B cell (primary cell): ENCODE results near the gene TAF1B. TPM values are rescaled to one million over a fixed set of nuclear protein-coding genes. Genes with fewer than 3 reads are reported as not detected.

Experiments
- ATAC-seq: fragments of 200-7000 bp; cut with Tn5 transposase; one replicate; pipeline ENCODE4 v1.10.0; 2021; ENCODE audit warnings: low read depth, mild to moderate bottlenecking, moderate number of reproducible peaks, moderate library complexity
- CTCF ChIA-PET: fragments of 350-600 bp; sonication (Branson Sonifier 250); formaldehyde crosslinking; loops from one replicate; lab custom pipeline; 2021; ENCODE audit warnings: antibody characterized with exemption, inconsistent platforms; lab: Charles Lee
- POLR2A ChIA-PET: fragments of 350-600 bp; sonication (Branson Sonifier 250); formaldehyde crosslinking; loops from one replicate; lab custom pipeline; 2021; ENCODE audit warnings: antibody characterized with exemption; lab: Charles Lee
- DNase-seq: peaks from one replicate; pipeline ENCODE4 v3.0.0; 2013
- H2AFZ ChIP-seq: 2 replicates; pipeline ENCODE4 v1.6.1; 2012; ENCODE audit warnings: mild to moderate bottlenecking, low read depth, low read length; ENCODE audit not compliant: insufficient read depth, poor library complexity, severe bottlenecking
- H3K27ac ChIP-seq, 2 donors: 1 replicate in 1 of 2; 2 replicates in 1 of 2; pipeline ENCODE4 v1.5.1; 2012 to 2013; ENCODE audit warnings: low read length in 2 of 2, mild to moderate bottlenecking in 2 of 2, moderate library complexity in 1 of 2
- H3K27me3 ChIP-seq, 4 experiments: fragments of 200-600 bp in 1 of 4; sonication (generic) in 1 of 4; replicated peaks in 1 of 4; 1 replicate in 2 of 4; 2 replicates in 2 of 4; pipeline versions ENCODE4 v1.6.1 to v1.7.0; 2013 to 2016; ENCODE audit warnings: low read length in 3 of 4, mild to moderate bottlenecking in 2 of 4, mixed read lengths in 1 of 4, moderate library complexity in 1 of 4; ENCODE audit not compliant: insufficient read depth in 4 of 4, control insufficient read depth in 3 of 4; ENCODE audit errors: control extremely low read depth in 1 of 4
- H3K36me3 ChIP-seq, 2 experiments: replicated peaks in 1 of 2; 1 replicate in 1 of 2; 2 replicates in 1 of 2; pipeline versions ENCODE4 v1.6.1 to v1.7.1; 2013; ENCODE audit warnings: low read length in 1 of 2; ENCODE audit not compliant: insufficient read depth in 2 of 2, control insufficient read depth in 1 of 2; ENCODE audit errors: control extremely low read depth in 1 of 2, extremely low read depth in 1 of 2
- H3K4me1 ChIP-seq, 2 donors: fragments of 200-600 bp in 1 of 2; sonication (generic) in 1 of 2; 1 replicate in 1 of 2; 2 replicates in 1 of 2; pipeline versions ENCODE4 v1.5.1 to v1.6.1; 2013 to 2017; ENCODE audit warnings: low read length in 2 of 2; ENCODE audit not compliant: control insufficient read depth in 2 of 2, insufficient read depth in 2 of 2
- H3K4me2 ChIP-seq: replicated peaks from 2 replicates; pipeline ENCODE3; 2012; ENCODE audit warnings: mild to moderate bottlenecking, low read depth, low read length; ENCODE audit not compliant: poor library complexity, severe bottlenecking
- H3K4me3 ChIP-seq, 5 experiments: fragments of 200-600 bp in 1 of 5; sonication (generic) in 1 of 5; 1 replicate in 3 of 5; 2 replicates in 2 of 5; pipeline versions ENCODE4 v1.5.1 to v1.7.0; 2011 to 2016; ENCODE audit warnings: low read length in 4 of 5, mild to moderate bottlenecking in 4 of 5, low read depth in 2 of 5, control low read depth in 1 of 5, moderate library complexity in 1 of 5; ENCODE audit not compliant: insufficient read depth in 1 of 5; ENCODE audit errors: control extremely low read depth in 1 of 5, extremely low read depth in 1 of 5
- H3K79me2 ChIP-seq: fragments of 200-600 bp; sonication (generic); one replicate; pipeline ENCODE4 v1.6.0; 2016; ENCODE audit warnings: low read length; ENCODE audit not compliant: control insufficient read depth, insufficient read depth
- H3K9ac ChIP-seq: fragments of 200-600 bp; sonication (generic); 2 replicates; pipeline ENCODE4 v1.6.1; 2017; ENCODE audit warnings: mild to moderate bottlenecking, low read length, moderate library complexity
- H3K9me3 ChIP-seq, 3 donors: one replicate each; pipeline versions ENCODE4 v1.6.1 to v1.7.1; 2013; ENCODE audit warnings: low read length in 2 of 3; ENCODE audit not compliant: control insufficient read depth in 2 of 3, insufficient read depth in 1 of 3; ENCODE audit errors: control extremely low read depth in 1 of 3
- H4K20me1 ChIP-seq: 2 replicates; pipeline ENCODE4 v1.6.0; 2012; ENCODE audit warnings: mild to moderate bottlenecking, low read length; ENCODE audit not compliant: insufficient read depth, control insufficient read depth, poor library complexity, severe bottlenecking
- H3K27ac Mint-ChIP-seq: one replicate; pipeline ENCODE4 v1.8.0; 2021; ENCODE audit warnings: mixed read lengths
- H3K27me3 Mint-ChIP-seq: one replicate; pipeline ENCODE4 v1.8.0; 2021; ENCODE audit warnings: mixed read lengths
- H3K4me1 Mint-ChIP-seq: one replicate; pipeline ENCODE4 v1.8.0; 2021; ENCODE audit warnings: mixed read lengths
- H3K4me3 Mint-ChIP-seq: one replicate; pipeline ENCODE4 v1.8.0; 2021; ENCODE audit warnings: mixed read lengths
- H3K9me3 Mint-ChIP-seq: one replicate; pipeline ENCODE4 v1.8.0; 2022; ENCODE audit warnings: mixed read lengths; ENCODE audit not compliant: insufficient read depth
- CTCF ChIP-seq: fragments of 200-600 bp; IDR thresholded peaks from one replicate; pipeline ENCODE4 v1.8.0; 2022; ENCODE audit warnings: antibody characterized with exemption, mild to moderate bottlenecking
- EZH2 ChIP-seq: IDR thresholded peaks from 2 replicates; pipeline ENCODE4 v1.6.1; 2012; ENCODE audit warnings: borderline replicate concordance, low read depth, mild to moderate bottlenecking, moderate library complexity, low read length; ENCODE audit not compliant: insufficient read depth, poor library complexity, severe bottlenecking
- WGBS: methylation state at CpG from one replicate; pipeline ENCODE4 v1.1.5; 2013; ENCODE audit warnings: missing lambda C conversion rate; ENCODE audit not compliant: insufficient coverage; 5-methylcytosine and 5-hydroxymethylcytosine counted together
- intact Hi-C: fragments of 100-400 bp; cut with micrococcal nuclease; formaldehyde crosslinking; loops from one replicate; pipeline ENCODE4 v1.10.0; 2022
- polyA plus RNA-seq: library from polyadenylated mRNA; depleted of rRNA; stranded (reverse); fragments of >200 nt; gene quantifications from 2 replicates; pipeline ENCODE4 v1.2.3, GENCODE V29; 2012
- total RNA-seq, 2 donors: library from RNA; stranded (reverse); fragments of 120-200 nt in 1 of 2; gene quantifications; 1 replicate in 1 of 2; 2 replicates in 1 of 2; pipeline versions ENCODE4 v1.2.3 to v1.2.4, GENCODE V29; 2013 to 2022

Gene TAF1B
- total and polyA plus RNA-seq, 2 donors (not counting 1 experiment from before 2014, with no cell fraction given) = 4.5 to 25.5 TPM

- Mint-ChIP-seq H3K4me3 (no peak overlapping the region), H3K27me3 (no peaks in the 10 kb centered on the region), H3K27ac (no peak overlapping the region), H3K4me1 (no peaks in the 10 kb centered on the region), H3K9me3 (no peaks in the 10 kb centered on the region)
- no peak overlapping the region for H2AFZ ChIP-seq
- H3K27me3 ChIP-seq = no peaks in the 10 kb centered on the region
- no peak overlapping the region for H3K27ac ChIP-seq
- no peak overlapping the region for H3K4me2 ChIP-seq
- TF ChIP-seq CTCF (no peak), EZH2 (no peak)
- H3K4me1 ChIP-seq = no peaks in the 10 kb centered on the region
- ATAC-seq = no peak
- intact Hi-C loops = no loop called here
- POLR2A ChIA-PET = no interaction called here
- CTCF ChIA-PET = interaction anchor here (1.0 kb wide), 1 partner anchor 76 kb away, joined by 4 read pairs; no protein-coding TSS in a partner anchor
- DNase-seq = no peak
- peaks cover 5 to 11% of the 10 kb centered on the region in 2 experiments for H3K36me3 ChIP-seq
- H3K79me2 ChIP-seq = no peaks in the 10 kb centered on the region
- H3K9ac ChIP-seq = no peak overlapping the region
- no peaks in the 10 kb centered on the region for H4K20me1 ChIP-seq
- no CpG with 5 or more reads among the region's 1 CpG for WGBS
- H3K4me3 ChIP-seq = no peak overlapping the region
- no peaks in the 10 kb centered on the region for H3K9me3 ChIP-seq
Observed at GRCh38 chr2:9908639-9909038, 65.4 kb downstream of the TAF1B start.

- ATAC-seq (no peak), DNase-seq (no peak)
- Mint-ChIP-seq H3K4me3 (no peak overlapping the region), H3K27me3 (no peaks in the 10 kb centered on the region), H3K27ac (no peak overlapping the region), H3K4me1 (no peaks in the 10 kb centered on the region), H3K9me3 (no peaks in the 10 kb centered on the region)
- Histone ChIP-seq H3K27ac (no peak overlapping the region), H3K79me2 (no peaks in the 10 kb centered on the region), H3K9me3 (no peaks in the 10 kb centered on the region), H3K4me3 (no peak overlapping the region), H3K36me3 (peaks cover 5 to 11% of the 10 kb centered on the region in 2 experiments), H3K9ac (no peak overlapping the region), H2AFZ (no peak overlapping the region), H4K20me1 (no peaks in the 10 kb centered on the region), H3K27me3 (no peaks in the 10 kb centered on the region), H3K4me1 (no peaks in the 10 kb centered on the region), H3K4me2 (no peak overlapping the region)
- POLR2A ChIA-PET = no interaction called here
- no peak for TF ChIP-seq CTCF
- TF ChIP-seq EZH2 = no peak
- CTCF ChIA-PET = interaction anchor here (1.0 kb wide), 1 partner anchor 75 kb away, joined by 4 read pairs; no protein-coding TSS in a partner anchor
- no CpG with 5 or more reads among the region's 2 CpGs for WGBS
- intact Hi-C loops = no loop called here
Observed at GRCh38 chr2:9909106-9909505, 65.8 kb downstream of the TAF1B start.
